Upper lobe of left lung (tissue), 4 donors: Measurements from ENCODE around the gene SFSWAP.

Source experiments
- EP300 ChIP-seq, 4 donors: sonication (generic); formaldehyde crosslinking; IDR thresholded peaks; one replicate each; pipeline ENCODE4 v1.5.1; 2017; ENCODE audit warnings: antibody characterized with exemption in 4 of 4, control low read depth in 2 of 4
- POLR2AphosphoS5 ChIP-seq, 2 donors: sonication (generic); formaldehyde crosslinking; IDR thresholded peaks; one replicate each; pipeline ENCODE4 v1.5.1; 2017; ENCODE audit warnings: antibody characterized with exemption in 2 of 2
- TF ChIP-seq, protein P1 (sequence below), 6 experiments: fragments of 450-650 bp in 4 of 6; fragments of 200-600 bp in 2 of 6; sonication (generic) in 2 of 6; IDR thresholded peaks; one replicate each; pipeline ENCODE4 v1.5.1; 2016 to 2019; ENCODE audit warnings: antibody characterized with exemption in 6 of 6

GRCh38 chr12:131774576-131775391, 63.9 kb downstream of the SFSWAP start:
- TF ChIP-seq, protein P1, sequence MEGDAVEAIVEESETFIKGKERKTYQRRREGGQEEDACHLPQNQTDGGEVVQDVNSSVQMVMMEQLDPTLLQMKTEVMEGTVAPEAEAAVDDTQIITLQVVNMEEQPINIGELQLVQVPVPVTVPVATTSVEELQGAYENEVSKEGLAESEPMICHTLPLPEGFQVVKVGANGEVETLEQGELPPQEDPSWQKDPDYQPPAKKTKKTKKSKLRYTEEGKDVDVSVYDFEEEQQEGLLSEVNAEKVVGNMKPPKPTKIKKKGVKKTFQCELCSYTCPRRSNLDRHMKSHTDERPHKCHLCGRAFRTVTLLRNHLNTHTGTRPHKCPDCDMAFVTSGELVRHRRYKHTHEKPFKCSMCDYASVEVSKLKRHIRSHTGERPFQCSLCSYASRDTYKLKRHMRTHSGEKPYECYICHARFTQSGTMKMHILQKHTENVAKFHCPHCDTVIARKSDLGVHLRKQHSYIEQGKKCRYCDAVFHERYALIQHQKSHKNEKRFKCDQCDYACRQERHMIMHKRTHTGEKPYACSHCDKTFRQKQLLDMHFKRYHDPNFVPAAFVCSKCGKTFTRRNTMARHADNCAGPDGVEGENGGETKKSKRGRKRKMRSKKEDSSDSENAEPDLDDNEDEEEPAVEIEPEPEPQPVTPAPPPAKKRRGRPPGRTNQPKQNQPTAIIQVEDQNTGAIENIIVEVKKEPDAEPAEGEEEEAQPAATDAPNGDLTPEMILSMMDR (IDR thresholded peaks at IDR 0.05), result no peak
- TF ChIP-seq EP300 (IDR thresholded peaks at IDR 0.05) (no peak), POLR2AphosphoS5 (IDR thresholded peaks at IDR 0.05) (no peak)
